ENCODE results near the gene SLC2A11.
"Not testable (repeated sequence)": the region's sequence is repeated elsewhere in the genome, so short reads cannot be mapped to it uniquely, and the experiment has no call there.

GRCh38 chr22:23864499-23865154 is 7.0 kb downstream of the SLC2A11 start:
- TF ChIP-seq EZH2 (IDR thresholded peaks at IDR 0.05; ENCODE audit: insufficient read depth, poor library complexity, severe bottlenecking); EZH2phosphoT487 (IDR thresholded peaks at IDR 0.05; ENCODE audit: insufficient read depth, low read depth): not testable (repeated sequence)

Measured in GM23248 (cell line).